GM12878 (cell line): Measurements from ENCODE around the gene RPL29. TPM values are rescaled to one million over a fixed set of nuclear protein-coding genes. Genes with fewer than 3 reads are reported as not detected.

Experiments used
- ATAC-seq: fragments of 200-7000 bp; cut with Tn5 transposase; 3 replicates; pipeline ENCODE4 v1.9.1; 2020; ENCODE audit warnings: mild to moderate bottlenecking, moderate library complexity
- BruUV-seq: library from RNA; stranded (reverse); fragments of 400-500 nt; replicated peaks from 2 replicates; lab custom pipeline; 2021; lab: Mats Ljungman, UMichigan
- CTCF ChIA-PET: fragments of 300-600 bp; sonication (Branson Sonifier 250); formaldehyde crosslinking; extraction: SDS; loops from one replicate; lab custom pipeline; 2021; ENCODE audit warnings: inconsistent platforms; lab: Yijun Ruan, JAX
- POLR2A ChIA-PET: fragments of 350-600 bp; formaldehyde crosslinking; extraction: SDS; loops from one replicate; lab custom pipeline; 2021; ENCODE audit warnings: inconsistent platforms; lab: Charles Lee
- RAD21 ChIA-PET: fragments of 300-600 bp; sonication (Branson Sonifier 250); formaldehyde crosslinking; loops from one replicate; lab custom pipeline; 2023; ENCODE audit warnings: antibody characterized with exemption; ENCODE audit not compliant: unreplicated experiment; lab: Charles Lee
- SMC1A ChIA-PET: fragments of 300-600 bp; sonication (Branson Sonifier 250); formaldehyde crosslinking; loops from one replicate; lab custom pipeline; 2023; ENCODE audit not compliant: unreplicated experiment, uncharacterized antibody; lab: Charles Lee
- DNase-seq: peaks from one replicate; pipeline ENCODE4 v3.0.0-alpha.2; 2011; ENCODE audit warnings: low read depth, low spot score
- FAIRE-seq: peaks from 3 replicates; lab custom pipeline; 2011; peaks lifted over from hg19 to GRCh38; lab: Jason Lieb, UNC
- H2AFZ ChIP-seq: 2 replicates; pipeline ENCODE4 v1.6.0; 2011; ENCODE audit warnings: low read depth, low read length, control low read depth; ENCODE audit not compliant: control insufficient read depth
- H3K27ac ChIP-seq: 2 replicates; pipeline ENCODE4 v1.5.1; 2011; ENCODE audit warnings: control low read depth; ENCODE audit not compliant: control insufficient read depth, insufficient read depth
- H3K27me3 ChIP-seq, 2 experiments: replicated peaks in 1 of 2; 2 replicates each; pipeline versions ENCODE4 v1.6.0 to v1.6.1; 2011; ENCODE audit warnings: low read length in 1 of 2; ENCODE audit not compliant: control insufficient read depth in 2 of 2, insufficient read depth in 2 of 2
- H3K36me3 ChIP-seq, 2 experiments: 2 replicates each; pipeline ENCODE4 v1.5.1; 2011; ENCODE audit warnings: low read length in 1 of 2; ENCODE audit not compliant: control insufficient read depth in 2 of 2, insufficient read depth in 2 of 2
- H3K4me1 ChIP-seq: 2 replicates; pipeline ENCODE4 v1.6.1; 2011; ENCODE audit warnings: mild to moderate bottlenecking, low read length, moderate library complexity, mixed read lengths; ENCODE audit not compliant: control insufficient read depth, insufficient read depth
- H3K4me2 ChIP-seq: 2 replicates; pipeline ENCODE4 v1.6.0; 2011; ENCODE audit warnings: control low read depth; ENCODE audit not compliant: control insufficient read depth, insufficient read depth
- H3K4me3 ChIP-seq: fragments of 200-600 bp; sonication (generic); 2 replicates; pipeline ENCODE4 v1.5.1; 2016
- H3K79me2 ChIP-seq: 2 replicates; pipeline ENCODE4 v1.6.0; 2011; ENCODE audit warnings: low read length; ENCODE audit not compliant: control insufficient read depth, insufficient read depth
- H3K9ac ChIP-seq: 2 replicates; pipeline ENCODE4 v1.8.0; 2011; ENCODE audit warnings: low read length, control low read depth, mixed read lengths; ENCODE audit not compliant: control insufficient read depth, insufficient read depth
- H3K9me3 ChIP-seq: replicated peaks from 3 replicates; pipeline ENCODE4 v1.5.1; 2011; ENCODE audit warnings: mild to moderate bottlenecking, low read length; ENCODE audit not compliant: control insufficient read depth, insufficient read depth
- H4K20me1 ChIP-seq: 2 replicates; pipeline ENCODE4 v1.6.0; 2011; ENCODE audit not compliant: control insufficient read depth, insufficient read depth
- CEBPB ChIP-seq, 2 experiments: fragments of 150-350 bp in 1 of 2; IDR thresholded peaks; 2 replicates each; pipeline ENCODE4 v1.6.1; 2012 to 2014; ENCODE audit warnings: low read depth in 2 of 2, low read length in 2 of 2, borderline replicate concordance in 1 of 2, inconsistent platforms in 1 of 2
- EED ChIP-seq: sonication (generic); IDR thresholded peaks from 2 replicates; pipeline ENCODE4 v1.6.1; 2016; ENCODE audit warnings: antibody characterized with exemption, low read depth
- ESRRA ChIP-seq: IDR thresholded peaks from 2 replicates; pipeline ENCODE4 v1.6.1; 2012; ENCODE audit warnings: mild to moderate bottlenecking, low read length, improper control_type of control experiment
- HDGF ChIP-seq: fragments of 450-650 bp; IDR thresholded peaks from 2 replicates; pipeline ENCODE4 v1.6.1; 2016; ENCODE audit warnings: antibody characterized with exemption
- JUNB ChIP-seq: IDR thresholded peaks from 2 replicates; pipeline ENCODE4 v1.6.1; 2016; ENCODE audit warnings: antibody characterized with exemption, mild to moderate bottlenecking
- SMARCA5 ChIP-seq: fragments of 450-650 bp; IDR thresholded peaks from 2 replicates; pipeline ENCODE4 v1.6.1; 2017; ENCODE audit warnings: mild to moderate bottlenecking
- YBX1 ChIP-seq: fragments of 450-650 bp; IDR thresholded peaks from 2 replicates; pipeline ENCODE4 v1.6.1; 2016; ENCODE audit warnings: antibody characterized with exemption
- ZBED1 ChIP-seq: IDR thresholded peaks from 2 replicates; pipeline ENCODE4 v1.6.1; 2016; ENCODE audit warnings: borderline replicate concordance
- ZNF217 ChIP-seq: fragments of 450-650 bp; IDR thresholded peaks from 2 replicates; pipeline ENCODE4 v1.6.1; 2017; ENCODE audit warnings: antibody characterized with exemption, mild to moderate bottlenecking
- ZNF622 ChIP-seq: fragments of 450-650 bp; IDR thresholded peaks from 2 replicates; pipeline ENCODE4 v1.6.1; 2017; ENCODE audit warnings: mild to moderate bottlenecking, inconsistent platforms
- WGBS: methylation state at CpG from one replicate; pipeline ENCODE4 v1.1.6; 2016; ENCODE audit warnings: low lambda C conversion rate; ENCODE audit not compliant: insufficient replicate concordance, insufficient coverage; ENCODE audit errors: missing lambda C conversion rate; 5-methylcytosine and 5-hydroxymethylcytosine counted together
- in situ Hi-C: fragments of 300-500 bp; cut with MboI; formaldehyde crosslinking; loops from 9 replicates; pipeline ENCODE4 v1.14.3; 2018; ENCODE audit warnings: mixed read lengths
- intact Hi-C: fragments of 100-400 bp; cut with micrococcal nuclease; formaldehyde crosslinking; loops from one replicate; pipeline ENCODE4 v1.14.2; 2022; ENCODE audit not compliant: unreplicated experiment
- polyA plus RNA-seq, 11 experiments: library from polyadenylated mRNA; depleted of rRNA in 4 of 11; unstranded in 6 of 11; stranded (reverse) in 5 of 11; fragments of >200 nt; fragmentation: Nextera tagmentation in 4 of 11; fragmentation: Illumina TruSeq in 1 of 11; extraction: Ambion mirVana in 4 of 11; extraction: Trizol in 1 of 11; gene quantifications; 1 replicate in 1 of 11; 2 replicates in 10 of 11; pipeline versions ENCODE4 v1.2.1 to v1.2.3, GENCODE V29; 2011 to 2016; ENCODE audit warnings: inconsistent platforms in 2 of 11, missing spikeins in 2 of 11, low read depth in 1 of 11
- total RNA-seq, 4 experiments: library from RNA; depleted of rRNA in 3 of 4; stranded (reverse); fragments of >200 nt in 3 of 4; fragmentation: Illumina TruSeq in 1 of 4; extraction: Trizol in 1 of 4; gene quantifications; 2 replicates each; pipeline versions ENCODE4 v1.2.1 to v1.2.3, GENCODE V29; 2013 to 2021
- TF ChIP-seq, protein P1 (sequence below): fragments of 450-650 bp; IDR thresholded peaks from 2 replicates; pipeline ENCODE4 v1.6.1; 2016; ENCODE audit warnings: mild to moderate bottlenecking, moderate library complexity, borderline replicate concordance
- TF ChIP-seq, protein P2 (sequence below): IDR thresholded peaks from 2 replicates; pipeline ENCODE4 v1.6.1; 2011; ENCODE audit warnings: borderline replicate concordance, low read depth, mild to moderate bottlenecking, moderate library complexity, low read length; ENCODE audit not compliant: insufficient read depth, poor library complexity, severe bottlenecking
- TF ChIP-seq, protein P3 (sequence below): fragments of 450-650 bp; IDR thresholded peaks from 2 replicates; pipeline ENCODE4 v1.6.1; 2017; ENCODE audit warnings: borderline replicate concordance
- TF ChIP-seq, protein P4 (sequence below): fragments of 450-650 bp; IDR thresholded peaks from 2 replicates; pipeline ENCODE4 v1.6.1; 2017; ENCODE audit warnings: mild to moderate bottlenecking, moderate library complexity

Gene RPL29
- total and polyA plus RNA-seq, 10 of the 15 experiments (the other 5 are each of a cell fraction or from before 2014, with no cell fraction given): 1,053 to 2,477 (median 1,657) TPM

DNA sequence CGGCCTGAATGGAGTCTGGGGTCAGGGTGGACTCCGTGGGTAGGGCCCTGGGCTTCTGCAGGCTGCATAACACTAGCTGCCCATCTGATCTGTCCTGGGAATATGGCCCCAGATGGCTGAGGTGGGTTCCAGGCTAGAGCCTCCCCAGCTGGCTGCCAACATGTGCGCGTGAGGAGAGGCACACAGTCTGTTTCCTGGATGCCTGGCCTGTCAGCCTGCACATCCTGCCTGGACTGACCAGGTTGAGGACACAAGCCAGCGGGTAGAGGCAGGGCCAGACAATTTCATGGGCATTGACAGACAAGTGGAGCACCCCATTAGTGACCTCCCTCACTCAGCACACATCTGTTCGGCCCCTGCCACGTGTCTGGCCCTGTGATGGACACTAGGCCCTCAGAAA is 29.8 kb upstream of the RPL29 start:
- Histone ChIP-seq H3K4me3 (no peak overlapping the region), H3K36me3 (no peaks in the 10 kb centered on the region), H3K9ac (no peak overlapping the region), H3K79me2 (no peaks in the 10 kb centered on the region), H3K9me3 (no peaks in the 10 kb centered on the region), H3K27ac (no peak overlapping the region), H4K20me1 (no peaks in the 10 kb centered on the region), H3K4me1 (peaks cover 18% of the 10 kb centered on the region), H3K4me2 (no peak overlapping the region), H2AFZ (no peak overlapping the region), H3K27me3 (no peaks in the 10 kb centered on the region)
- 89% methylated on average over 7 of the region's 7 CpGs for WGBS
- intact Hi-C loops (no loop called here), in situ Hi-C loops (no loop called here)
- no TSS peak for BruUV-seq
- DNase-seq (no peak), ATAC-seq (no peak), FAIRE-seq (no peak)
- POLR2A ChIA-PET: interaction anchor here (0.6 to 2.3 kb wide), 6 partner anchors 9 to 218 kb away, joined by 4 to 12 read pairs (median 6); no protein-coding TSS in a partner anchor
- SMC1A ChIA-PET: interaction anchor here (0.9 to 1.6 kb wide), 5 partner anchors 11 to 32 kb away, joined by 3 to 16 read pairs (median 4); no protein-coding TSS in a partner anchor
- CTCF ChIA-PET: interaction anchor here (0.8 to 1.7 kb wide), 9 partner anchors 11 to 119 kb away, joined by 3 to 9 read pairs (median 3); no protein-coding TSS in a partner anchor
- RAD21 ChIA-PET: interaction anchor here (0.7 to 1.9 kb wide), 6 partner anchors 11 to 36 kb away, joined by 3 to 17 read pairs (median 5); no protein-coding TSS in a partner anchor
- TF ChIP-seq ZBED1 (no peak), HDGF (no peak), ZNF217 (no peak), YBX1 (no peak), SMARCA5 (no peak), CEBPB (IDR thresholded peaks at IDR 0.05; ENCODE audit: borderline replicate concordance in 1 of 2, low read depth in 2 of 2, low read length in 2 of 2) (no peak), ESRRA (no peak), EED (no peak), ZNF622 (no peak), JUNB (no peak)
- TF ChIP-seq, protein P1, sequence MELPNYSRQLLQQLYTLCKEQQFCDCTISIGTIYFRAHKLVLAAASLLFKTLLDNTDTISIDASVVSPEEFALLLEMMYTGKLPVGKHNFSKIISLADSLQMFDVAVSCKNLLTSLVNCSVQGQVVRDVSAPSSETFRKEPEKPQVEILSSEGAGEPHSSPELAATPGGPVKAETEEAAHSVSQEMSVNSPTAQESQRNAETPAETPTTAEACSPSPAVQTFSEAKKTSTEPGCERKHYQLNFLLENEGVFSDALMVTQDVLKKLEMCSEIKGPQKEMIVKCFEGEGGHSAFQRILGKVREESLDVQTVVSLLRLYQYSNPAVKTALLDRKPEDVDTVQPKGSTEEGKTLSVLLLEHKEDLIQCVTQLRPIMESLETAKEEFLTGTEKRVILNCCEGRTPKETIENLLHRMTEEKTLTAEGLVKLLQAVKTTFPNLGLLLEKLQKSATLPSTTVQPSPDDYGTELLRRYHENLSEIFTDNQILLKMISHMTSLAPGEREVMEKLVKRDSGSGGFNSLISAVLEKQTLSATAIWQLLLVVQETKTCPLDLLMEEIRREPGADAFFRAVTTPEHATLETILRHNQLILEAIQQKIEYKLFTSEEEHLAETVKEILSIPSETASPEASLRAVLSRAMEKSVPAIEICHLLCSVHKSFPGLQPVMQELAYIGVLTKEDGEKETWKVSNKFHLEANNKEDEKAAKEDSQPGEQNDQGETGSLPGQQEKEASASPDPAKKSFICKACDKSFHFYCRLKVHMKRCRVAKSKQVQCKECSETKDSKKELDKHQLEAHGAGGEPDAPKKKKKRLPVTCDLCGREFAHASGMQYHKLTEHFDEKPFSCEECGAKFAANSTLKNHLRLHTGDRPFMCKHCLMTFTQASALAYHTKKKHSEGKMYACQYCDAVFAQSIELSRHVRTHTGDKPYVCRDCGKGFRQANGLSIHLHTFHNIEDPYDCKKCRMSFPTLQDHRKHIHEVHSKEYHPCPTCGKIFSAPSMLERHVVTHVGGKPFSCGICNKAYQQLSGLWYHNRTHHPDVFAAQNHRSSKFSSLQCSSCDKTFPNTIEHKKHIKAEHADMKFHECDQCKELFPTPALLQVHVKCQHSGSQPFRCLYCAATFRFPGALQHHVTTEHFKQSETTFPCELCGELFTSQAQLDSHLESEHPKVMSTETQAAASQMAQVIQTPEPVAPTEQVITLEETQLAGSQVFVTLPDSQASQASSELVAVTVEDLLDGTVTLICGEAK: no peak
- TF ChIP-seq, protein P2, sequence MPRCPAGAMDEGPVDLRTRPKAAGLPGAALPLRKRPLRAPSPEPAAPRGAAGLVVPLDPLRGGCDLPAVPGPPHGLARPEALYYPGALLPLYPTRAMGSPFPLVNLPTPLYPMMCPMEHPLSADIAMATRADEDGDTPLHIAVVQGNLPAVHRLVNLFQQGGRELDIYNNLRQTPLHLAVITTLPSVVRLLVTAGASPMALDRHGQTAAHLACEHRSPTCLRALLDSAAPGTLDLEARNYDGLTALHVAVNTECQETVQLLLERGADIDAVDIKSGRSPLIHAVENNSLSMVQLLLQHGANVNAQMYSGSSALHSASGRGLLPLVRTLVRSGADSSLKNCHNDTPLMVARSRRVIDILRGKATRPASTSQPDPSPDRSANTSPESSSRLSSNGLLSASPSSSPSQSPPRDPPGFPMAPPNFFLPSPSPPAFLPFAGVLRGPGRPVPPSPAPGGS: no peak
- TF ChIP-seq, protein P3, sequence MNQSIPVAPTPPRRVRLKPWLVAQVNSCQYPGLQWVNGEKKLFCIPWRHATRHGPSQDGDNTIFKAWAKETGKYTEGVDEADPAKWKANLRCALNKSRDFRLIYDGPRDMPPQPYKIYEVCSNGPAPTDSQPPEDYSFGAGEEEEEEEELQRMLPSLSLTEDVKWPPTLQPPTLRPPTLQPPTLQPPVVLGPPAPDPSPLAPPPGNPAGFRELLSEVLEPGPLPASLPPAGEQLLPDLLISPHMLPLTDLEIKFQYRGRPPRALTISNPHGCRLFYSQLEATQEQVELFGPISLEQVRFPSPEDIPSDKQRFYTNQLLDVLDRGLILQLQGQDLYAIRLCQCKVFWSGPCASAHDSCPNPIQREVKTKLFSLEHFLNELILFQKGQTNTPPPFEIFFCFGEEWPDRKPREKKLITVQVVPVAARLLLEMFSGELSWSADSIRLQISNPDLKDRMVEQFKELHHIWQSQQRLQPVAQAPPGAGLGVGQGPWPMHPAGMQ: no peak
- TF ChIP-seq, protein P4, sequence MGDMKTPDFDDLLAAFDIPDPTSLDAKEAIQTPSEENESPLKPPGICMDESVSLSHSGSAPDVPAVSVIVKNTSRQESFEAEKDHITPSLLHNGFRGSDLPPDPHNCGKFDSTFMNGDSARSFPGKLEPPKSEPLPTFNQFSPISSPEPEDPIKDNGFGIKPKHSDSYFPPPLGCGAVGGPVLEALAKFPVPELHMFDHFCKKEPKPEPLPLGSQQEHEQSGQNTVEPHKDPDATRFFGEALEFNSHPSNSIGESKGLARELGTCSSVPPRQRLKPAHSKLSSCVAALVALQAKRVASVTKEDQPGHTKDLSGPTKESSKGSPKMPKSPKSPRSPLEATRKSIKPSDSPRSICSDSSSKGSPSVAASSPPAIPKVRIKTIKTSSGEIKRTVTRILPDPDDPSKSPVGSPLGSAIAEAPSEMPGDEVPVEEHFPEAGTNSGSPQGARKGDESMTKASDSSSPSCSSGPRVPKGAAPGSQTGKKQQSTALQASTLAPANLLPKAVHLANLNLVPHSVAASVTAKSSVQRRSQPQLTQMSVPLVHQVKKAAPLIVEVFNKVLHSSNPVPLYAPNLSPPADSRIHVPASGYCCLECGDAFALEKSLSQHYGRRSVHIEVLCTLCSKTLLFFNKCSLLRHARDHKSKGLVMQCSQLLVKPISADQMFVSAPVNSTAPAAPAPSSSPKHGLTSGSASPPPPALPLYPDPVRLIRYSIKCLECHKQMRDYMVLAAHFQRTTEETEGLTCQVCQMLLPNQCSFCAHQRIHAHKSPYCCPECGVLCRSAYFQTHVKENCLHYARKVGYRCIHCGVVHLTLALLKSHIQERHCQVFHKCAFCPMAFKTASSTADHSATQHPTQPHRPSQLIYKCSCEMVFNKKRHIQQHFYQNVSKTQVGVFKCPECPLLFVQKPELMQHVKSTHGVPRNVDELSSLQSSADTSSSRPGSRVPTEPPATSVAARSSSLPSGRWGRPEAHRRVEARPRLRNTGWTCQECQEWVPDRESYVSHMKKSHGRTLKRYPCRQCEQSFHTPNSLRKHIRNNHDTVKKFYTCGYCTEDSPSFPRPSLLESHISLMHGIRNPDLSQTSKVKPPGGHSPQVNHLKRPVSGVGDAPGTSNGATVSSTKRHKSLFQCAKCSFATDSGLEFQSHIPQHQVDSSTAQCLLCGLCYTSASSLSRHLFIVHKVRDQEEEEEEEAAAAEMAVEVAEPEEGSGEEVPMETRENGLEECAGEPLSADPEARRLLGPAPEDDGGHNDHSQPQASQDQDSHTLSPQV: no peak
